ENCODE results near the gene SPTBN1.

Gene SPTBN1

DNA sequence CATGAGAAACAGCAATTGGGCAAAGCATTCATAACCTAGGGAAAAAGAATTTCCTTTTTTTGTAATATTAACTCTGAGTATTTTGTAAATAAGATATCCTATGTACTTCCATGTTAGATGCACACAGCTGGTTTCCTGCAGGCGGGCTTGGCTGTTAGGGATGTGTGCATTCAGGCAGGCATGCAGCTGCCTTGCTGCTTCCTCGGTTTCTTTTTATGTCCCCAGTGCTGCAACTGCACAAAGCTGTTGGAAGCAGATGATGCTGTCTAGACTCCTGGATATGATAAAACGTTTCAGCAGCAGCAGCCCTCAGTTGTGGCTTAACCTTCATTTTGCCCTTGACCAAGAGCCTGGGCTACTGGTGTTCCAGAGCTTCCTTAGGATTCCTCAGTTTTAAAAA, 177.9 kb downstream of the SPTBN1 start:
- TF ChIP-seq, protein P1, sequence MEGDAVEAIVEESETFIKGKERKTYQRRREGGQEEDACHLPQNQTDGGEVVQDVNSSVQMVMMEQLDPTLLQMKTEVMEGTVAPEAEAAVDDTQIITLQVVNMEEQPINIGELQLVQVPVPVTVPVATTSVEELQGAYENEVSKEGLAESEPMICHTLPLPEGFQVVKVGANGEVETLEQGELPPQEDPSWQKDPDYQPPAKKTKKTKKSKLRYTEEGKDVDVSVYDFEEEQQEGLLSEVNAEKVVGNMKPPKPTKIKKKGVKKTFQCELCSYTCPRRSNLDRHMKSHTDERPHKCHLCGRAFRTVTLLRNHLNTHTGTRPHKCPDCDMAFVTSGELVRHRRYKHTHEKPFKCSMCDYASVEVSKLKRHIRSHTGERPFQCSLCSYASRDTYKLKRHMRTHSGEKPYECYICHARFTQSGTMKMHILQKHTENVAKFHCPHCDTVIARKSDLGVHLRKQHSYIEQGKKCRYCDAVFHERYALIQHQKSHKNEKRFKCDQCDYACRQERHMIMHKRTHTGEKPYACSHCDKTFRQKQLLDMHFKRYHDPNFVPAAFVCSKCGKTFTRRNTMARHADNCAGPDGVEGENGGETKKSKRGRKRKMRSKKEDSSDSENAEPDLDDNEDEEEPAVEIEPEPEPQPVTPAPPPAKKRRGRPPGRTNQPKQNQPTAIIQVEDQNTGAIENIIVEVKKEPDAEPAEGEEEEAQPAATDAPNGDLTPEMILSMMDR (IDR thresholded peaks at IDR 0.05; ENCODE audit: low read depth, low read length): no peak
- TF ChIP-seq, protein P2, sequence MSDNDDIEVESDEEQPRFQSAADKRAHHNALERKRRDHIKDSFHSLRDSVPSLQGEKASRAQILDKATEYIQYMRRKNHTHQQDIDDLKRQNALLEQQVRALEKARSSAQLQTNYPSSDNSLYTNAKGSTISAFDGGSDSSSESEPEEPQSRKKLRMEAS (IDR thresholded peaks at IDR 0.05; ENCODE audit: low read depth, low read length): no peak
- TF ChIP-seq POLR2A (IDR thresholded peaks at IDR 0.05; ENCODE audit: extremely low read depth, insufficient read length) (no peak), MYC (IDR thresholded peaks at IDR 0.05; ENCODE audit: low read depth, low read length) (no peak)
- H3K4me3 ChIP-seq (ENCODE audit: low read depth, low read length): no peak overlapping the region
- no peak for DNase-seq (ENCODE audit: low read depth)

DNA sequence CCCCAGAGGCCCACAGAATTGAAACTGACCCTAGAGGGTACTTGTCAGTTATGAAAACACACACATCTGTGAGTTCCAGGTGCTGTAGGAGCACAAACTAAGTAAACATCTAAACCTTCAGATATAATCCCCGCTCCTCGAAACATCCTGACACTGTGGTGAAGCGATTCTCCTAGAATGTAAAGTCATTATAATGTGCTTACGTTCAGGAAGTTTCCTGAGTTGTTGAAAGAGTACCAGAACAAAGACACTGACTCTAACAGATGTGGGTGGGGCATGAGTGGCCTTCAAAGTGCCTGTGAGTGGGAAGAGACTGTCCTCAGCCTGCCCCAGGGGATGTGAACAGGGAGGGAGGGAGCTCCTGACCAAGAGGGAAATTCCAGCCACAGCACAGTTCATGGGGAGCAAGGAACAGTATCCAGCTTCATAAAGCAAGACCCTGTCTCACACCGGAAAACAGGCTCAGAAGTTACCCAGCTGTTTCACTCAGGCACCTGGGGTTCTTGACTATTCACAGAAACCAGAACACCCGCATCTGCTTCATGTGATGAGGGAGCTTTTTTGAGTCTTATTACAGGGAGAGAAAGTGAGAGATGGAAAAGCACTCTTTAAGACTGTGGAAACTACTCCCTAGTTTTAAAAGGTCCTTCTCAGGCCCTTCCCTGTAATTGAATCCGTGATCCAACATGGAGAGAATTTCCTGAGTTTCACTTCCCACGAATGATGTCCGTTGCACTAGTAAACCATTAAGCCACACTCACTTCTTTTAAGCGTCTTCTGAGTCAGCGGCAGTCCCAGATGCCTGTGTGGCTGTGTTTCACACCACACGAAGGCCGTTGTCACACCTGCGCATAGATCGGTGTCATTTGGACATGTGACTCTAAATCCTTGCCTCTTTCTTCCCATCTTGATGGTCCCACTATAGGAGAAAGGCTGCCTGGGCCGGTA, 178.7 kb downstream of the SPTBN1 start:
- no peak for DNase-seq (ENCODE audit: low read depth)
- TF ChIP-seq POLR2A (IDR thresholded peaks at IDR 0.05; ENCODE audit: extremely low read depth, insufficient read length) (no peak), MYC (IDR thresholded peaks at IDR 0.05; ENCODE audit: low read depth, low read length) (no peak)
- TF ChIP-seq, protein P2 (IDR thresholded peaks at IDR 0.05; ENCODE audit: low read depth, low read length): no peak
- TF ChIP-seq, protein P1 (IDR thresholded peaks at IDR 0.05; ENCODE audit: low read depth, low read length): no peak

DNA sequence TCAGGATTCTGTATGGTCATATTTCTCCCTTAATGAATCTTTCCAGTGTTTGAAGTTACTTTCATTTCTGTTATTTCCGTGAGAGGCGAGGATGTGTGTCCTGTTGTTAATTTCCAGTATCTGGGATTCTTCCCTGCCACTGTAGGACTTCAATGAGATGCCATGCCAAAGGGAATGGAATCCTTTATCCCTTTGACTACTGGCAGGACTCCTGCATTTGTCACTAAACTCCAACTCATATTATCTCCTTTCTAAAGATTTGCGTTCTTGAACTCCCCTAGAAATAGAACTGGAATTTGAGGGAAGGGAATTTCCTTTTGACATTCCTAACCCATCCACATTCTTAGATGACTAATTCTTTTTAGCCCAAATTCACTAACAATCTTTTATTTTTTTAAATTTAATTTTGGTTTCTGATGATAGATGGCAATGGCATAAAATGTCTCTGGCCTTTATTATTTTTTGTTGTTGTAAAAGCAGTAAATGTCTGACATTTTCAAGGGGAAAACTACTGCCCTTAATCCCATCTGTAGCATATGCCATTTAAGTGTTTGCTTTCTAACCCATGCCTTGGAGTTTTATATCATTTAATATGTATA, 179.5 kb downstream of the SPTBN1 start:
- TF ChIP-seq MYC (IDR thresholded peaks at IDR 0.05; ENCODE audit: low read depth, low read length) (no peak), POLR2A (IDR thresholded peaks at IDR 0.05; ENCODE audit: extremely low read depth, insufficient read length) (no peak)
- TF ChIP-seq, protein P1 (IDR thresholded peaks at IDR 0.05; ENCODE audit: low read depth, low read length): no peak
- TF ChIP-seq, protein P2 (IDR thresholded peaks at IDR 0.05; ENCODE audit: low read depth, low read length): no peak
- H3K4me3 ChIP-seq (ENCODE audit: low read depth, low read length): no peak overlapping the region
- no peak for DNase-seq (ENCODE audit: low read depth)

More for the DNA sequence above, 178.7 kb downstream of the SPTBN1 start:
- H3K4me3 ChIP-seq (ENCODE audit: low read depth, low read length): no peak overlapping the region

DNA sequence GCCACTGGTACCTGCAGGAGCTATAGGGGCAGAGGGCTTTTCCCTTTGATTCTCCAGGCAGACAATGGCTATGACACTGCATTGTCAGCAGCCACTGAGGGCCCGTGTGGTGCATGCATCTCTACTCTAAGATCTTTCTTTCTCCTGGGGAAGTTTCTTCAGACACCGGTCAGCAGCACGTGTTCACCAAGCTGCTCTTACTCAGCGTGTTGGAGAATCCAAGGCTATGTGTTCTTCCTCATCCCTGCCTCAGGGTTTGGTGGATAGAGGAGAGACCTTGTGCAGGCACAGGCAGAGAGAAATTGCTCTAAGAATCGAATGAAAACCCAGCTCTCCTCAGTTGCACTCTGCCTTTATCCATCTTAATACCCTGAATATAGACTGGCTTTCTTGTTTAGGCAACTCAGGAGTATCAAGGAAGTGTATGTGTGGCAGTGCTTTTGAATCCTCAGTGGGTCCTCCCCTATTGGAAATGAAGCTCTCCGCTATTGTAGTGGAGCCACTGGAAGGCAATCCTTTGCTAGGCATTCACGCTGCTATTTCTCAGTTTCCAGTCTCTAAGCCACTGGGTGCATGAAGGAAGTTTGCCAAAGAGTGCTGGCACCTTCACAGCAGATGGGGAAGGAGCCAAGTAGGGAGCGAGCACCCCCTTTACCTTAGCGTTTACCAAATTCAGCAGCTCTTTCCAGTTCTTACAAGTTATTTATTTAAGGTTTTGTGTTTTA, 180.4 kb downstream of the SPTBN1 start:
- DNase-seq (ENCODE audit: low read depth): no peak
- H3K4me3 ChIP-seq (ENCODE audit: low read depth, low read length): no peak overlapping the region
- TF ChIP-seq, protein P2 (IDR thresholded peaks at IDR 0.05; ENCODE audit: low read depth, low read length): no peak
- TF ChIP-seq POLR2A (IDR thresholded peaks at IDR 0.05; ENCODE audit: extremely low read depth, insufficient read length): no peak
- no peak for TF ChIP-seq MYC (IDR thresholded peaks at IDR 0.05; ENCODE audit: low read depth, low read length)
- TF ChIP-seq, protein P1 (IDR thresholded peaks at IDR 0.05; ENCODE audit: low read depth, low read length): no peak

DNA sequence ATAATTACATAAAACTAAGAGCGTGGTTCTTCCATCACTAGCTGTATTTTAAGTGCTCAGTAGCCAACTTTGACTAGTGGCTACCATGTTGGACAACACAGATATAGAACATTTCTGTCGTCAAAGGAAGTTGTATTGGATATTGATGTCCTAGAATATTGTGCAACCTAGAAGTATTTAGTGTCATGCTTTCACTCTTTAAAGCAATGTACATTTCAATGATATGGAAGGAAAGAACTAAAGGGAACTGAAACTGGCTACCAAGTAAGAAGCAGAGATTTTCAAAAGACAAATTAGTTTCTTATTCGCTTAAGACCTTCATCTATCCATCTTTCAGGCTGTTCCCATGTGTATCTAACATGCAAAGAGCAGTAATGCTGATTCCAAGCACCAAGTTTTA, 182.0 kb downstream of the SPTBN1 start:
- no peak overlapping the region for H3K4me3 ChIP-seq (ENCODE audit: low read depth, low read length)
- TF ChIP-seq, protein P1 (IDR thresholded peaks at IDR 0.05; ENCODE audit: low read depth, low read length): no peak
- TF ChIP-seq, protein P2 (IDR thresholded peaks at IDR 0.05; ENCODE audit: low read depth, low read length): no peak
- TF ChIP-seq MYC (IDR thresholded peaks at IDR 0.05; ENCODE audit: low read depth, low read length) (no peak), POLR2A (IDR thresholded peaks at IDR 0.05; ENCODE audit: extremely low read depth, insufficient read length) (no peak)
- DNase-seq (ENCODE audit: low read depth): no peak
